H1 (cell line): ENCODE measurements around the gene CDH6. TPM values are rescaled to one million over a fixed set of nuclear protein-coding genes. Genes with fewer than 3 reads are reported as not detected.

Source experiments
- CTCF ChIA-PET: fragments of 300-600 bp; sonication (Branson Sonifier 250); formaldehyde crosslinking; loops from one replicate; lab custom pipeline; 2021; ENCODE audit not compliant: partially characterized antibody; lab: Charles Lee
- POLR2A ChIA-PET: fragments of 300-600 bp; sonication (Branson Sonifier 250); formaldehyde crosslinking; loops from one replicate; lab custom pipeline; 2021; ENCODE audit warnings: inconsistent platforms; ENCODE audit not compliant: partially characterized antibody; lab: Charles Lee
- DNase-seq, 2 experiments: peaks; one replicate each; pipeline versions ENCODE4 v3.0.0 to v3.0.0-alpha.2; 2010 to 2022; ENCODE audit warnings: low spot score in 2 of 2, low read depth in 1 of 2, mixed read lengths in 1 of 2
- FAIRE-seq: peaks from 2 replicates; lab custom pipeline; 2011; peaks lifted over from hg19 to GRCh38; lab: Jason Lieb, UNC
- H2AFZ ChIP-seq: 2 replicates; pipeline ENCODE4 v1.8.1; 2012; ENCODE audit warnings: low read length, inconsistent platforms
- H2AK5ac ChIP-seq: 2 replicates; pipeline ENCODE4 v1.6.1; 2013; ENCODE audit warnings: low read depth, low read length
- H2BK120ac ChIP-seq: replicated peaks from 2 replicates; pipeline ENCODE3; 2013; ENCODE audit warnings: low read depth, low read length, inconsistent platforms
- H2BK12ac ChIP-seq: 2 replicates; pipeline ENCODE4 v1.6.1; 2013; ENCODE audit warnings: low read depth, low read length
- H2BK15ac ChIP-seq: 2 replicates; pipeline ENCODE4 v1.6.1; 2013; ENCODE audit warnings: low read length
- H2BK20ac ChIP-seq: 2 replicates; pipeline ENCODE4 v1.6.1; 2013; ENCODE audit warnings: low read length
- H2BK5ac ChIP-seq: 2 replicates; pipeline ENCODE4 v1.6.1; 2013; ENCODE audit warnings: low read depth, low read length
- H3K14ac ChIP-seq: 2 replicates; pipeline ENCODE4 v1.6.1; 2013; ENCODE audit warnings: inconsistent platforms; ENCODE audit not compliant: insufficient read length
- H3K18ac ChIP-seq: 2 replicates; pipeline ENCODE4 v1.6.1; 2013; ENCODE audit warnings: low read length; ENCODE audit errors: extremely low read depth
- H3K23ac ChIP-seq: 2 replicates; pipeline ENCODE4 v1.6.1; 2013; ENCODE audit warnings: inconsistent platforms; ENCODE audit not compliant: insufficient read length
- H3K23me2 ChIP-seq: 2 replicates; pipeline ENCODE4 v1.6.1; 2013; ENCODE audit warnings: low read depth, low read length
- H3K27ac ChIP-seq: 2 replicates; pipeline ENCODE4 v1.6.1; 2011; ENCODE audit warnings: low read depth, low read length, inconsistent platforms
- H3K27me3 ChIP-seq, 4 experiments: replicated peaks in 1 of 4; 1 replicate in 1 of 4; 2 replicates in 3 of 4; pipeline versions ENCODE4 v1.6.1 to v1.8.1; 2011 to 2013; ENCODE audit warnings: low read length in 3 of 4, mild to moderate bottlenecking in 3 of 4, inconsistent platforms in 2 of 4, mixed read lengths in 2 of 4, moderate library complexity in 1 of 4; ENCODE audit not compliant: control insufficient read depth in 3 of 4, insufficient read depth in 3 of 4; ENCODE audit errors: extremely low read depth in 1 of 4
- H3K36me3 ChIP-seq, 4 experiments: 2 replicates each; pipeline versions ENCODE4 v1.6.1 to v1.8.1; 2011 to 2013; ENCODE audit warnings: mild to moderate bottlenecking in 4 of 4, low read length in 3 of 4, moderate library complexity in 2 of 4, control low read depth in 1 of 4, inconsistent platforms in 1 of 4; ENCODE audit not compliant: insufficient read depth in 4 of 4, control insufficient read depth in 2 of 4
- H3K4ac ChIP-seq: replicated peaks from 2 replicates; pipeline ENCODE3; 2013; ENCODE audit warnings: low read length, low read depth, mixed read lengths, inconsistent platforms; ENCODE audit not compliant: insufficient read length
- H3K4me1 ChIP-seq, 4 experiments: replicated peaks in 1 of 4; 1 replicate in 1 of 4; 2 replicates in 3 of 4; pipeline versions ENCODE4 v1.6.1 to v1.8.1; 2011 to 2013; ENCODE audit warnings: low read length in 3 of 4, inconsistent platforms in 2 of 4, mixed read lengths in 1 of 4; ENCODE audit not compliant: insufficient read depth in 4 of 4, control insufficient read depth in 3 of 4
- H3K4me2 ChIP-seq, 2 experiments: 2 replicates each; pipeline versions ENCODE4 v1.6.1 to v1.8.1; 2011 to 2013; ENCODE audit warnings: low read depth in 2 of 2, low read length in 2 of 2, control low read depth in 1 of 2, inconsistent platforms in 1 of 2, mild to moderate bottlenecking in 1 of 2; ENCODE audit not compliant: insufficient read depth in 1 of 2
- H3K4me3 ChIP-seq, 4 experiments: fragments of 200-600, 300-600 bp in 1 of 4; sonication (generic), shearing (Covaris generic), sonication (Bioruptor Twin) in 1 of 4; 2 replicates each; pipeline versions ENCODE4 v1.5.1 to v1.8.1; 2011 to 2016; ENCODE audit warnings: low read length in 4 of 4, low read depth in 3 of 4, control low read depth in 2 of 4, inconsistent platforms in 2 of 4, mild to moderate bottlenecking in 2 of 4, mixed read lengths in 1 of 4, moderate library complexity in 1 of 4; ENCODE audit not compliant: insufficient read depth in 2 of 4; ENCODE audit errors: extremely low read depth in 1 of 4
- H3K56ac ChIP-seq: replicated peaks from 2 replicates; pipeline ENCODE3; 2013; ENCODE audit warnings: low read depth, mild to moderate bottlenecking, mixed read lengths, low read length, inconsistent platforms; ENCODE audit not compliant: insufficient read length
- H3K79me1 ChIP-seq: 2 replicates; pipeline ENCODE4 v1.6.1; 2013; ENCODE audit warnings: low read depth, low read length, control low read depth
- H3K79me2 ChIP-seq, 2 experiments: 2 replicates each; pipeline versions ENCODE4 v1.6.1 to v1.8.1; 2012 to 2013; ENCODE audit warnings: low read length in 2 of 2, mild to moderate bottlenecking in 2 of 2, inconsistent platforms in 1 of 2; ENCODE audit not compliant: insufficient read depth in 2 of 2, control insufficient read depth in 1 of 2
- H3K9ac ChIP-seq, 4 experiments: replicated peaks in 1 of 4; 1 replicate in 1 of 4; 2 replicates in 3 of 4; pipeline versions ENCODE4 v1.6.1 to v1.8.1; 2011 to 2013; ENCODE audit warnings: low read depth in 3 of 4, low read length in 3 of 4, control low read depth in 2 of 4, mild to moderate bottlenecking in 2 of 4, moderate library complexity in 2 of 4, inconsistent platforms in 1 of 4; ENCODE audit errors: extremely low read depth in 1 of 4
- H3K9me3 ChIP-seq, 2 experiments: 2 replicates each; pipeline versions ENCODE4 v1.6.1 to v1.8.1; 2012 to 2013; ENCODE audit warnings: mild to moderate bottlenecking in 2 of 2, moderate library complexity in 2 of 2, control low read depth in 1 of 2, inconsistent platforms in 1 of 2, low read depth in 1 of 2, low read length in 1 of 2, mixed read lengths in 1 of 2; ENCODE audit not compliant: insufficient read depth in 2 of 2
- H4K20me1 ChIP-seq, 2 experiments: replicated peaks in 1 of 2; 2 replicates each; pipeline versions ENCODE3 to v1.8.1; 2011 to 2013; ENCODE audit warnings: inconsistent platforms in 2 of 2, low read length in 2 of 2, mild to moderate bottlenecking in 1 of 2; ENCODE audit not compliant: insufficient read depth in 2 of 2, control insufficient read depth in 1 of 2
- H4K5ac ChIP-seq: 2 replicates; pipeline ENCODE4 v1.6.1; 2013; ENCODE audit warnings: low read length, low read depth, mixed read lengths, inconsistent platforms; ENCODE audit not compliant: insufficient read length
- H4K8ac ChIP-seq: 2 replicates; pipeline ENCODE4 v1.8.0; 2013; ENCODE audit warnings: mild to moderate bottlenecking, moderate library complexity, low read length, inconsistent platforms; ENCODE audit not compliant: insufficient read depth; ENCODE audit errors: extremely low read depth
- H4K91ac ChIP-seq: replicated peaks from 2 replicates; pipeline ENCODE3; 2013; ENCODE audit warnings: low read length, mixed read lengths, inconsistent platforms; ENCODE audit not compliant: insufficient read length
- BACH1 ChIP-seq: IDR thresholded peaks from 2 replicates; pipeline ENCODE4 v1.6.1; 2012; ENCODE audit warnings: low read length, improper control_type of control experiment
- BRCA1 ChIP-seq: IDR thresholded peaks from 2 replicates; pipeline ENCODE4 v1.6.1; 2012; ENCODE audit warnings: low read depth, low read length, improper control_type of control experiment
- CHD1 ChIP-seq: IDR thresholded peaks from 2 replicates; pipeline ENCODE4 v1.6.1; 2012; ENCODE audit warnings: low read depth, low read length, improper control_type of control experiment
- CTBP2 ChIP-seq: IDR thresholded peaks from 2 replicates; pipeline ENCODE4 v1.7.0; 2011; ENCODE audit warnings: borderline replicate concordance, mild to moderate bottlenecking, moderate library complexity, mixed read lengths, low read length; ENCODE audit not compliant: insufficient read depth, insufficient read length
- HDAC6 ChIP-seq: IDR thresholded peaks from one replicate; pipeline ENCODE4 v1.7.1; 2012; ENCODE audit warnings: low read depth, mild to moderate bottlenecking, inconsistent platforms, low read length, moderate library complexity
- KDM5A ChIP-seq: fragments of 200-600 bp; IDR thresholded peaks from 2 replicates; pipeline ENCODE4 v1.7.1; 2012; ENCODE audit warnings: mild to moderate bottlenecking, low read length, inconsistent platforms, mixed read lengths
- NRF1 ChIP-seq: IDR thresholded peaks from 2 replicates; pipeline ENCODE4 v1.6.1; 2011; ENCODE audit warnings: mild to moderate bottlenecking, low read depth, low read length, improper control_type of control experiment
- PHF8 ChIP-seq: fragments of 200-600 bp; sonication (generic); conservative IDR thresholded peaks from 2 replicates; pipeline ENCODE4 v1.7.1; 2012; ENCODE audit warnings: low read depth, mild to moderate bottlenecking, inconsistent platforms, low read length, moderate library complexity
- RNF2 ChIP-seq: fragments of 200-900, 300-1000 bp; sonication (generic); IDR thresholded peaks from 2 replicates; pipeline ENCODE4 v1.7.1; 2016; ENCODE audit warnings: borderline replicate concordance, low read depth, mild to moderate bottlenecking, antibody characterized with exemption, low read length; ENCODE audit not compliant: poor library complexity, severe bottlenecking; ENCODE audit errors: missing control alignments
- SAP30 ChIP-seq: fragments of 300-600 bp; sonication (generic); IDR thresholded peaks from 2 replicates; pipeline ENCODE4 v1.7.1; 2012; ENCODE audit warnings: low read length, moderate library complexity, mild to moderate bottlenecking, inconsistent platforms; ENCODE audit not compliant: insufficient read depth, insufficient replicate concordance
- SIX5 ChIP-seq: IDR thresholded peaks from 2 replicates; pipeline ENCODE4 v1.6.1; 2011; ENCODE audit warnings: mild to moderate bottlenecking, low read depth, low read length
- SP1 ChIP-seq: IDR thresholded peaks from 2 replicates; pipeline ENCODE4 v1.6.1; 2011; ENCODE audit warnings: low read depth, low read length
- ZNF274 ChIP-seq: IDR thresholded peaks from 2 replicates; pipeline ENCODE4 v1.7.0; 2012; ENCODE audit warnings: low read length, borderline replicate concordance; ENCODE audit errors: extremely low read depth
- WGBS, 2 experiments: shearing (Covaris generic) in 1 of 2; methylation state at CpG; one replicate each; pipeline versions ENCODE4 v1.1.6 to v1.1.7; 2013 to 2015; ENCODE audit warnings: low lambda C conversion rate in 2 of 2, mixed read lengths in 2 of 2, inconsistent platforms in 1 of 2, low coverage in 1 of 2, missing lambda C conversion rate in 1 of 2; ENCODE audit not compliant: insufficient replicate concordance in 2 of 2, insufficient coverage in 1 of 2, insufficient read length in 1 of 2; ENCODE audit errors: extremely low coverage in 1 of 2, missing lambda C conversion rate in 1 of 2; 5-methylcytosine and 5-hydroxymethylcytosine counted together
- polyA plus RNA-seq, 7 experiments: library from polyadenylated mRNA; depleted of rRNA in 3 of 7; stranded (reverse) in 5 of 7; unstranded in 2 of 7; fragments of >200 nt in 5 of 7; fragments of 200-250 nt in 2 of 7; gene quantifications; 1 replicate in 5 of 7; 2 replicates in 1 of 7; 4 replicates in 1 of 7; pipeline versions ENCODE4 v1.2.1 to v1.2.3, GENCODE V29; 2011 to 2013; ENCODE audit warnings: missing spikeins in 2 of 7, mixed read lengths in 2 of 7
- total RNA-seq: library from RNA; stranded (reverse); fragmentation: NEBNext Ultra II Directional; extraction: Animal tissue kit (Norgen Biotek cat#: 25700); gene quantifications from 2 replicates; pipeline ENCODE4 v1.2.1, GENCODE V29; 2021

Gene CDH6
- total and polyA plus RNA-seq, 2 of the 8 experiments (the other 6 are each of a cell fraction or from before 2014, with no cell fraction given): 1.4 to 1.9 TPM

- FAIRE-seq (no peak), DNase-seq (no peak)
- H4K91ac ChIP-seq: no peak overlapping the region
- H3K27me3 ChIP-seq: no peaks in the 10 kb centered on the region
- CTCF ChIA-PET: interaction anchor here (0.7 to 1.2 kb wide), 2 partner anchors 77 to 556 kb away, joined by 3 read pairs; no protein-coding TSS in a partner anchor
- H2BK120ac ChIP-seq: no peak overlapping the region
- H3K56ac ChIP-seq: no peak overlapping the region
- no peak overlapping the region for H2BK5ac ChIP-seq
- H3K23ac ChIP-seq: no peak overlapping the region
- H3K4me3 ChIP-seq: no peak overlapping the region
- WGBS, 2 experiments: 89% methylated on average over 4 of the region's 4 CpGs; no CpG with 5 or more reads in 1 of the 2 experiments
- H4K20me1 ChIP-seq: no peaks in the 10 kb centered on the region
- H2BK12ac ChIP-seq: no peak overlapping the region
- POLR2A ChIA-PET: no interaction called here
- H4K5ac ChIP-seq: no peak overlapping the region
- no peaks in the 10 kb centered on the region for H3K79me1 ChIP-seq
- no peak overlapping the region for H3K4me2 ChIP-seq
- no peaks in the 10 kb centered on the region for H3K4me1 ChIP-seq
- no peak overlapping the region for H2BK20ac ChIP-seq
- H2AFZ ChIP-seq: no peak overlapping the region
- no peaks in the 10 kb centered on the region for H3K9me3 ChIP-seq
- no peak overlapping the region for H3K18ac ChIP-seq
- H3K9ac ChIP-seq: no peak overlapping the region
- H3K14ac ChIP-seq: no peak overlapping the region
- no peak overlapping the region for H3K27ac ChIP-seq
- H3K4ac ChIP-seq: no peak overlapping the region
- no peak overlapping the region for H2AK5ac ChIP-seq
- H3K23me2 ChIP-seq: no peaks in the 10 kb centered on the region; the same call in 1 of the 2 replicates
- no peak overlapping the region for H4K8ac ChIP-seq
- H3K36me3 ChIP-seq: no peaks in the 10 kb centered on the region
- no peaks in the 10 kb centered on the region for H3K79me2 ChIP-seq
- no peak overlapping the region for H2BK15ac ChIP-seq
- TF ChIP-seq NRF1 (no peak), SIX5 (no peak), BACH1 (no peak), PHF8 (no peak), BRCA1 (no peak), KDM5A (no peak), ZNF274 (no peak), CTBP2 (no peak), RNF2 (no peak), SAP30 (no peak), CHD1 (no peak), HDAC6 (no peak), SP1 (no peak)
Measured at GRCh38 chr5:31334061-31334860, 140.8 kb downstream of the CDH6 start.
